Peyer's patch (tissue), 4 donors: ENCODE measurements around the gene GPD1L. TPM values are rescaled to one million over a fixed set of nuclear protein-coding genes. Genes with fewer than 3 reads are reported as not detected.
A peak's percentile ranks its signal among the peaks of the same experiment; 100 is the strongest.
"Not testable (repeated sequence)": the region's sequence is repeated elsewhere in the genome, so short reads cannot be mapped to it uniquely, and the experiment has no call there.

Source experiments
- DNase-seq, 3 donors: peaks; one replicate each; pipeline ENCODE4 v3.0.0-alpha.2; 2017 to 2019
- H3K27ac ChIP-seq, 4 donors: fragments of 200-600 bp; sonication (generic); one replicate each; pipeline ENCODE4 v1.5.1; 2016 to 2019
- H3K27me3 ChIP-seq, 2 donors: fragments of 200-600 bp; sonication (generic); one replicate each; pipeline ENCODE4 v1.5.1; 2019
- H3K36me3 ChIP-seq, 3 donors: fragments of 200-600 bp; sonication (generic); one replicate each; pipeline ENCODE4 v1.5.1; 2016 to 2019
- H3K4me1 ChIP-seq, 4 donors: fragments of 200-600 bp; sonication (generic); one replicate each; pipeline ENCODE4 v1.5.1; 2016 to 2019
- H3K4me3 ChIP-seq, 4 donors: fragments of 200-600 bp; sonication (generic); 1 replicate in 3 of 4; 2 replicates in 1 of 4; pipeline ENCODE4 v1.5.1; 2016 to 2019; ENCODE audit warnings: mild to moderate bottlenecking in 1 of 4
- H3K9me3 ChIP-seq, 4 donors: fragments of 200-600 bp; sonication (generic); one replicate each; pipeline ENCODE4 v1.5.1; 2016 to 2019; ENCODE audit warnings: mild to moderate bottlenecking in 1 of 4
- CTCF ChIP-seq, 6 experiments: fragments of 450-650 bp in 4 of 6; fragments of 200-600 bp in 2 of 6; sonication (generic) in 1 of 6; IDR thresholded peaks; one replicate each; pipeline ENCODE4 v1.5.1; 2017 to 2019; ENCODE audit warnings: antibody characterized with exemption in 6 of 6, mild to moderate bottlenecking in 3 of 6, moderate library complexity in 1 of 6
- POLR2A ChIP-seq, 2 donors: fragments of 450-650 bp; IDR thresholded peaks; one replicate each; pipeline ENCODE4 v1.5.1; 2017; ENCODE audit warnings: antibody characterized with exemption in 2 of 2, mild to moderate bottlenecking in 2 of 2, moderate library complexity in 2 of 2
- total RNA-seq, 4 donors: library from RNA; depleted of rRNA; stranded (reverse); fragments of >200 nt; gene quantifications; one replicate each; pipeline ENCODE4 v1.1.0, GENCODE V29; 2016

The GPD1L gene
- total RNA-seq, 4 donors from 2014 or later: 54.6 to 157 (median 80.6) TPM

DNA sequence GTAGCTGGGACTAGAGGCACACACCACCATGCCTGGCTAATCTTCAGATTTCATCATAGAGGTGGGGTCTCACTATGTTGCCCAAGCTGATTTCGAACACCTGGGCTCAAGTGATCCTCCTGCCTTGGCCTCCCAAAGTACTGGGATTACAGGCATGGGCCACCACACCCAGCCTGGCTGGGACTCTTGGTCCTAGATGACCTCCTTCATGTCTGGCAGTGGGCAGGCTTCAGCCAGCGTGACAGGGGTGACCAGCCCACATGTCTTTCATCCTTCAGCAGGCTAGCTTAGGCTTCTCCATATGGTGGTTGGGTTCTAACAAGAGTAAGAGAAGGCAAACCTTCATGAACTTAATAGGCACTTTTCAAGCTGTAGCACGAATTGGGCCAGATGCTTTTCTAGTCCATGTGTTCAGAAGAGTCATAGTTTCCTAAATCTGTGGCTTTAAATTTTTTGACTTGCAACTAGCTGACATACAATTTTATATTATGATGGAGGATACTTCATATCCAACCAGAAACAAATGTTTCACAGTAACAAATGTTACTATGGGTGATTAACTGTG lies 7.6 kb downstream of the GPD1L start:
- Histone ChIP-seq H3K4me1 (peaks cover 0 to 11% (median 2%) of the 10 kb centered on the region in 4 donors), H3K27me3 (no peaks in the 10 kb centered on the region), H3K36me3 (no peaks in the 10 kb centered on the region), H3K9me3 (no peaks in the 10 kb centered on the region), H3K27ac (peak overlapping the region; percentile 24 to 61 (median 40)), H3K4me3 (no peak overlapping the region)
- DNase-seq: no peak
- TF ChIP-seq CTCF (IDR thresholded peaks at IDR 0.05) (no peak), POLR2A (IDR thresholded peaks at IDR 0.05) (no peak)

DNA sequence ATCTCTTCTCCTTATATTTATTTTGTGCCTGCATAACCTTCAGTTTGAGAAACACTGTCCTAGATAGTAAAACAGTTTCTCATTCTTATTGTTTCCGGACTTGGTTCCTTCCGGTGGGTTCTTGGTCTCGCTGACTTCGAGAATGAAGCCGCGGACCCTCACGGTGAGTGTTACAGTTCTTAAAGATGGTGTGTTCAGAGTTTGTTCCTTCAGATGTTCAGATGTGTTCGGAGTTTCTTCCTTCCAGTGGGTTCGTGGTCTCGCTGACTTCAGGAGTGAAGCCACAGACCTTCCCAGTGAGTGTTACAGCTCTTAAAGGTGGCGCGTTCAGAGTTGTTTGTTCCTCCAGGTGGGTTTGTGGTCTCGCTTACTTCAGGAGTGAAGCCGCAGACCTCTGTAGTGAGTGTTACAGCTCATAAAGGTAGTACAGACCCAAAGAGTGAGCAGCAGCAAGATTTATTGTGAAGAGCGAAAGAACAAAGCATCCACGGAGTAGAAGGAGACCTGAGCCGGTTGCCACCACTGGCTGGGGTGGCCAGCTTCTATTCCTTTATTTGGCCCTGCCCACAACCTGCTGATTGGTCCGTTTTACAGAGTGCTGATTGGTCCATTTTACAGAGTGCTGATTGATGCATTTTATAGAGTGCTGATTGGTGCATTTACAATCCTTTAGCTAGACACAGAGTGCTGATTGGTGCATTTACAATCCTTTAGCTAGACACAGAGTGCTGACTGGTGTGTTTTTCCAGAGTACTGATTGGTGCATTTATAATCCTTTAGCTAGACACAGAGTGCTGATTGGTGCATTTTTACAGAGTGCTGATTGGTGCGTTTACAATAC lies 8.3 kb downstream of the GPD1L start:
- H3K36me3 ChIP-seq, H3K9me3 ChIP-seq, H3K4me3 ChIP-seq, H3K4me1 ChIP-seq, H3K27me3 ChIP-seq: not testable (repeated sequence)
- DNase-seq: peak in 2 of 3 donors; percentile 72 to 86
- peak overlapping the region in 2 of 4 donors; percentile 47 to 61 for H3K27ac ChIP-seq

DNA sequence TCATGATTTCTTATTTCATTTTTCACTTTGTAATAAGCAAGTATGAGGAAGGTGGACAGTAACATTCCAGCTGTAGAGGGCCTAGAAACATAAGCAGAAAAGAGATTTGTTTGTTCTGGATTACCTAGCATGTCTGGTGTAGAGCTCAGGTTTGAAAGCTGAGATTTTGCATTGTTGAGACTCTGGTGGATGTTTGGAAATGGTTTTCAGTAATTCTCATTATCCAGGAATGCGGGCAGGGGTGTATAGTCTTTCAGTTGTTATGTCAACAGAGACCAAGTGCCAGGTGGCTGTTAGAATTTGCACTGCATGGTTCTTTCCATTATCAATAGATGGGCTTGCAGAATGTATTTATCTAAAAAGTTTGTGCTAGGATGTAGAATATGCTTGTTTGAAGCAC lies 10.9 kb downstream of the GPD1L start:
- no peaks in the 10 kb centered on the region for H3K27me3 ChIP-seq
- TF ChIP-seq CTCF (IDR thresholded peaks at IDR 0.05): no peak
- no peak for TF ChIP-seq POLR2A (IDR thresholded peaks at IDR 0.05)
- H3K4me1 ChIP-seq: peaks cover 0 to 5% (median 2%) of the 10 kb centered on the region in 4 donors
- no peaks in the 10 kb centered on the region for H3K36me3 ChIP-seq
- no peaks in the 10 kb centered on the region for H3K9me3 ChIP-seq
- no peak for DNase-seq
- no peak overlapping the region for H3K4me3 ChIP-seq
- no peak overlapping the region for H3K27ac ChIP-seq

GRCh38 chr3:32118215-32118614 lies 11.8 kb downstream of the GPD1L start:
- Histone ChIP-seq H3K36me3 (no peaks in the 10 kb centered on the region), H3K4me3 (no peak overlapping the region), H3K4me1 (peaks cover 0 to 5% (median 2%) of the 10 kb centered on the region in 4 donors), H3K9me3 (no peaks in the 10 kb centered on the region), H3K27ac (no peak overlapping the region), H3K27me3 (no peaks in the 10 kb centered on the region)
- DNase-seq: no peak
- TF ChIP-seq CTCF (IDR thresholded peaks at IDR 0.05) (no peak), POLR2A (IDR thresholded peaks at IDR 0.05) (no peak)

GRCh38 chr3:32120471-32120870 lies 14.1 kb downstream of the GPD1L start:
- TF ChIP-seq POLR2A (IDR thresholded peaks at IDR 0.05) (no peak), CTCF (IDR thresholded peaks at IDR 0.05) (no peak)
- no peak for DNase-seq
- H3K27ac ChIP-seq: peak overlapping the region in 2 of 4 donors; percentile 18 to 30

GRCh38 chr3:32121137-32121536 lies 14.7 kb downstream of the GPD1L start:
- Histone ChIP-seq H3K36me3 (no peaks in the 10 kb centered on the region), H3K4me3 (no peak overlapping the region), H3K9me3 (no peaks in the 10 kb centered on the region), H3K4me1 (peaks cover 0 to 5% (median 0%) of the 10 kb centered on the region in 4 donors), H3K27ac (peak overlapping the region in 2 of 4 donors; percentile 18 to 30), H3K27me3 (no peaks in the 10 kb centered on the region)
- TF ChIP-seq CTCF (IDR thresholded peaks at IDR 0.05): no peak
- TF ChIP-seq POLR2A (IDR thresholded peaks at IDR 0.05): no peak
- no peak for DNase-seq

More at GRCh38 chr3:32120471-32120870, 14.1 kb downstream of the GPD1L start:
- H3K9me3 ChIP-seq: no peaks in the 10 kb centered on the region
- H3K36me3 ChIP-seq: no peaks in the 10 kb centered on the region
- H3K27me3 ChIP-seq: no peaks in the 10 kb centered on the region
- H3K4me3 ChIP-seq: no peak overlapping the region
- H3K4me1 ChIP-seq: peaks cover 0 to 5% (median 0%) of the 10 kb centered on the region in 4 donors
